ENCODE measurements around the gene FTH1. TPM values are rescaled to one million over a fixed set of nuclear protein-coding genes. Genes with fewer than 3 reads are reported as not detected.

The FTH1 gene
- total RNA-seq, 1 experiment from 2014 or later, result 2,322 TPM

- intact Hi-C loops (cut with micrococcal nuclease; ENCODE audit: unreplicated experiment), result no loop called here
- CTCF ChIA-PET, result interaction anchor here (1.1 to 1.4 kb wide), 2 partner anchors 71 to 113 kb away, joined by 3 to 6 read pairs; no protein-coding TSS in a partner anchor
Observed at GRCh38 chr11:61969391-61969758, 1.9 kb upstream of the FTH1 start.

GRCh38 chr11:61968758-61969390 lies 1.4 kb upstream of the FTH1 start:
- TSS peak; percentile 86 for BruUV-seq (replicated peaks)
- TF ChIP-seq CTCF (IDR thresholded peaks at IDR 0.05) (no peak), TCF7L2 (IDR thresholded peaks at IDR 0.05; ENCODE audit: low read depth, low read length) (no peak), SIN3A (IDR thresholded peaks at IDR 0.05; ENCODE audit: borderline replicate concordance, insufficient read depth, low read depth, low read length) (no peak), REST (IDR thresholded peaks at IDR 0.05; ENCODE audit: insufficient read depth in 1 of 2, low read depth in 2 of 2, low read length in 1 of 2) (no peak), POLR2AphosphoS5 (IDR thresholded peaks at IDR 0.05; ENCODE audit: low read depth, low read length) (no peak)
- ATAC-seq, result no peak
- H3K4me3 ChIP-seq (ENCODE audit: low read depth in 2 of 2, low read length in 2 of 2), result peak overlapping the region; percentile 78 to 100
- no peaks in the 10 kb centered on the region for H3K27me3 ChIP-seq (ENCODE audit: control insufficient read depth, insufficient read depth, low read length)
- peaks cover 64% of the 10 kb centered on the region for H3K4me1 ChIP-seq (ENCODE audit: control insufficient read depth, insufficient read depth, low read length)
- in situ Hi-C loops (cut with HindIII; ENCODE audit: low pct_unique_long_range_greater_than_20kb, low sequenced_read_pairs) (no loop called here), intact Hi-C loops (cut with micrococcal nuclease; ENCODE audit: unreplicated experiment) (no loop called here)
- ChIA-PET CTCF (interaction anchor here (1.1 to 1.4 kb wide), 2 partner anchors 70 to 113 kb away, joined by 3 to 6 read pairs; no protein-coding TSS in a partner anchor), POLR2A (interaction anchor here (0.6 to 0.7 kb wide), 5 partner anchors 10 to 372 kb away, joined by 3 to 13 read pairs (median 5); partner anchors contain the start of gene SCGB1D2)
- H3K27ac ChIP-seq (ENCODE audit: low read length), result peak overlapping the region; percentile 85
- no peak for DNase-seq (ENCODE audit: low read depth, low spot score)
- no peaks in the 10 kb centered on the region for H3K9me3 ChIP-seq (ENCODE audit: control insufficient read depth, insufficient read depth, low read depth, low read length)
- peaks cover 18% of the 10 kb centered on the region for H3K36me3 ChIP-seq (ENCODE audit: control insufficient read depth, insufficient read depth, low read length)

More at GRCh38 chr11:61969391-61969758, 1.9 kb upstream of the FTH1 start:
- H3K27ac ChIP-seq (ENCODE audit: low read length), result peak overlapping the region; percentile 85
- no peak for TF ChIP-seq SIN3A (IDR thresholded peaks at IDR 0.05; ENCODE audit: borderline replicate concordance, insufficient read depth, low read depth, low read length)
- TF ChIP-seq POLR2AphosphoS5 (IDR thresholded peaks at IDR 0.05; ENCODE audit: low read depth, low read length), result no peak
- no peak for TF ChIP-seq CTCF (IDR thresholded peaks at IDR 0.05)
- TF ChIP-seq REST (IDR thresholded peaks at IDR 0.05; ENCODE audit: insufficient read depth in 1 of 2, low read depth in 2 of 2, low read length in 1 of 2), result no peak
- TF ChIP-seq TCF7L2 (IDR thresholded peaks at IDR 0.05; ENCODE audit: low read depth, low read length), result no peak
- POLR2A ChIA-PET, result interaction anchor here (0.6 to 0.7 kb wide), 4 partner anchors 11 to 371 kb away, joined by 3 to 9 read pairs (median 4); no protein-coding TSS in a partner anchor
- no TSS peak for BruUV-seq (replicated peaks)
- H3K27me3 ChIP-seq (ENCODE audit: control insufficient read depth, insufficient read depth, low read length), result no peaks in the 10 kb centered on the region
- DNase-seq (ENCODE audit: low read depth, low spot score) (no peak), ATAC-seq (no peak)
- in situ Hi-C loops (cut with HindIII; ENCODE audit: low pct_unique_long_range_greater_than_20kb, low sequenced_read_pairs), result no loop called here
- no peak overlapping the region for H3K4me3 ChIP-seq (ENCODE audit: low read depth in 2 of 2, low read length in 2 of 2)
- no peaks in the 10 kb centered on the region for H3K9me3 ChIP-seq (ENCODE audit: control insufficient read depth, insufficient read depth, low read depth, low read length)
- H3K36me3 ChIP-seq (ENCODE audit: control insufficient read depth, insufficient read depth, low read length), result peaks cover 13% of the 10 kb centered on the region
- H3K4me1 ChIP-seq (ENCODE audit: control insufficient read depth, insufficient read depth, low read length), result peaks cover 60% of the 10 kb centered on the region

All from Panc1 (cell line).